Mesenchymal stem cell (in vitro differentiated cells and primary cell): ENCODE measurements around the gene INAFM1.

Source experiments
- DNase-seq: peaks from one replicate; pipeline ENCODE4 v3.0.0-alpha.2; 2013
- H2AFZ ChIP-seq: one replicate; pipeline ENCODE4 v1.6.1; 2013; ENCODE audit warnings: low read depth, mild to moderate bottlenecking, control low read depth, inconsistent platforms, low read length, moderate library complexity
- H2AK5ac ChIP-seq: 2 replicates; pipeline ENCODE4 v1.6.1; 2013; ENCODE audit warnings: low read length, moderate library complexity, mild to moderate bottlenecking, inconsistent platforms; ENCODE audit not compliant: severe bottlenecking
- H2BK120ac ChIP-seq: one replicate; pipeline ENCODE4 v1.6.1; 2013; ENCODE audit warnings: low read depth, mild to moderate bottlenecking, inconsistent platforms, low read length, moderate library complexity
- H2BK12ac ChIP-seq, 2 experiments: one replicate each; pipeline ENCODE4 v1.6.1; 2013; ENCODE audit warnings: inconsistent platforms in 2 of 2, low read length in 2 of 2, mild to moderate bottlenecking in 2 of 2, moderate library complexity in 2 of 2, control low read depth in 1 of 2
- H2BK15ac ChIP-seq: one replicate; pipeline ENCODE4 v1.6.1; 2013; ENCODE audit warnings: mild to moderate bottlenecking, low read depth, inconsistent platforms; ENCODE audit not compliant: poor library complexity, severe bottlenecking
- H2BK5ac ChIP-seq: 2 replicates; pipeline ENCODE4 v1.6.1; 2013; ENCODE audit warnings: low read depth, mild to moderate bottlenecking, low read length, control low read depth, inconsistent platforms; ENCODE audit not compliant: poor library complexity, severe bottlenecking
- H3K14ac ChIP-seq, 2 experiments: one replicate each; pipeline ENCODE4 v1.6.1; 2013; ENCODE audit warnings: inconsistent platforms in 2 of 2, low read length in 2 of 2, control low read depth in 1 of 2, mild to moderate bottlenecking in 1 of 2, moderate library complexity in 1 of 2
- H3K18ac ChIP-seq, 2 experiments: one replicate each; pipeline ENCODE4 v1.6.1; 2013; ENCODE audit warnings: inconsistent platforms in 2 of 2, low read length in 2 of 2, control low read depth in 1 of 2, low read depth in 1 of 2, mild to moderate bottlenecking in 1 of 2
- H3K23ac ChIP-seq, 2 experiments: one replicate each; pipeline ENCODE4 v1.6.1; 2013; ENCODE audit warnings: inconsistent platforms in 2 of 2, low read length in 2 of 2, mild to moderate bottlenecking in 2 of 2, moderate library complexity in 2 of 2, control low read depth in 1 of 2
- H3K27ac ChIP-seq: 2 replicates; pipeline ENCODE4 v1.5.1; 2013; ENCODE audit warnings: mild to moderate bottlenecking, moderate library complexity, low read length, control low read depth, inconsistent platforms; ENCODE audit not compliant: poor library complexity, severe bottlenecking
- H3K27me3 ChIP-seq, 2 experiments: 2 replicates each; pipeline versions ENCODE4 v1.6.1 to v1.7.0; 2013; ENCODE audit warnings: low read length in 2 of 2, mild to moderate bottlenecking in 2 of 2, moderate library complexity in 2 of 2, control low read depth in 1 of 2, inconsistent platforms in 1 of 2; ENCODE audit not compliant: control insufficient read depth in 1 of 2, insufficient read depth in 1 of 2
- H3K36me3 ChIP-seq, 2 experiments: 2 replicates each; pipeline versions ENCODE4 v1.6.1 to v1.7.0; 2013; ENCODE audit warnings: low read length in 2 of 2, control low read depth in 1 of 2, inconsistent platforms in 1 of 2, low read depth in 1 of 2, mild to moderate bottlenecking in 1 of 2; ENCODE audit not compliant: insufficient read depth in 2 of 2, control insufficient read depth in 1 of 2
- H3K4ac ChIP-seq, 2 experiments: one replicate each; pipeline ENCODE4 v1.6.1; 2013; ENCODE audit warnings: inconsistent platforms in 2 of 2, low read length in 2 of 2, mild to moderate bottlenecking in 2 of 2, moderate library complexity in 2 of 2, control low read depth in 1 of 2, low read depth in 1 of 2
- H3K4me1 ChIP-seq: 2 replicates; pipeline ENCODE4 v1.6.1; 2013; ENCODE audit warnings: low read depth, low read length, control low read depth; ENCODE audit not compliant: control insufficient read depth, insufficient read depth
- H3K4me2 ChIP-seq: 2 replicates; pipeline ENCODE4 v1.6.1; 2013; ENCODE audit warnings: low read length, mild to moderate bottlenecking, inconsistent platforms; ENCODE audit not compliant: poor library complexity, severe bottlenecking
- H3K4me3 ChIP-seq, 2 experiments: 2 replicates each; pipeline versions ENCODE4 v1.5.1 to v1.7.0; 2013; ENCODE audit warnings: low read length in 2 of 2, mild to moderate bottlenecking in 2 of 2, control low read depth in 1 of 2, low read depth in 1 of 2; ENCODE audit not compliant: insufficient read depth in 1 of 2
- H3K79me1 ChIP-seq: replicated peaks from 2 replicates; pipeline ENCODE4 v1.6.1; 2013; ENCODE audit warnings: mild to moderate bottlenecking, control low read depth, low read length, inconsistent platforms; ENCODE audit not compliant: poor library complexity, severe bottlenecking
- H3K9ac ChIP-seq: 2 replicates; pipeline ENCODE4 v1.7.0; 2013; ENCODE audit warnings: mild to moderate bottlenecking, low read length, moderate library complexity
- H3K9me3 ChIP-seq: 2 replicates; pipeline ENCODE4 v1.7.0; 2013; ENCODE audit warnings: mild to moderate bottlenecking, low read length; ENCODE audit not compliant: control insufficient read depth
- H4K8ac ChIP-seq: one replicate; pipeline ENCODE4 v1.6.1; 2013; ENCODE audit warnings: inconsistent platforms, mild to moderate bottlenecking, low read length, moderate library complexity
- H4K91ac ChIP-seq: one replicate; pipeline ENCODE4 v1.6.1; 2013; ENCODE audit warnings: mild to moderate bottlenecking, low read length, inconsistent platforms
- WGBS: methylation state at CpG from one replicate; pipeline ENCODE4 v1.1.7; 2013; ENCODE audit warnings: mixed read lengths; 5-methylcytosine and 5-hydroxymethylcytosine counted together

Gene INAFM1

DNA sequence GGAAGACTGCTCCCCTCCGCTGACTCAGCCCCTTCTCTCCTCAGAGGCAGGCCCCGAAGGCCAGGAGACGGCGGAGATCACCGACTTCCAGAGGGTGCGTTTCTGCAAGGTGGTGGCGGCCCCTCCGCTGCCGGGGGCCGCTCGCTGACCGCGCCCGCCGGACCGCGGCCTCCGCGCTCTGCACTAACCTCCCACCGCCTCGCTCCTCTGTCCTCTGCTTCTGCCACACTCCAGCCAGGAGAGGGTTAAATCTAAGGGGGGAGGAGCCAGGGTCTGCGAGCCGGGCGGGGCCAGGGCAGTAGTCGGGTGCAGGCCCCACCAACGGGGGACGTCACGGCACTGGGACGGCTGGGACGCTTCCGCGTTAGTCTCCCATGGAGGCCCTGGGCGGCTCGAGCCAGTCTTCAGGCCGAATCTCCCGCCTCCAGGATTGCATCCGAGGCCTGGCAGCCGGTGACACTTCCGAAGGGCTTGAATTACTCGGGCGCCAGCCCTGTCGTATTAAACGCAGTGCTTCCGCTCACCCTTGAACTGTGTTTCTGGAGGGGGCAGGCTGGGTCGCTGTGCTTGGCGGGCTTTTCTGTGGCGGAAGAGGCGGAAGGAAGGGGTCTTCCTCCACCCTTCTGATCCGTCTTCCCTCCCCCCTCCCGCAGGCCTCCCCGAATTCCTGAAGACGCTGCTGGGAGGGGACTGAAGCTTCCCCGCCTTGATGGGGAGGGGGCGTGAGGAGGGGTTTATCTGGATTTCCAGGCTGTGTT is 1.2 kb upstream of the INAFM1 start:
- Histone ChIP-seq H3K14ac (peak overlapping the region; percentile 76 to 87), H3K79me1 (peaks cover 27% of the 10 kb centered on the region), H3K23ac (peak overlapping the region in 1 of 2 experiments; percentile 64), H2AFZ (peak overlapping the region; percentile 72), H2BK15ac (peak overlapping the region; percentile 61), H3K27ac (peak overlapping the region; percentile 99), H3K18ac (peak overlapping the region; percentile 96 to 97), H3K9me3 (no peaks in the 10 kb centered on the region), H3K9ac (peak overlapping the region; percentile 93), H2BK120ac (peak overlapping the region; percentile 82), H4K91ac (peak overlapping the region; percentile 83), H3K4me3 (peak overlapping the region; percentile 69 to 83), H2BK5ac (peak overlapping the region; percentile 89), H2BK12ac (peak overlapping the region; percentile 28 to 68), H4K8ac (peak overlapping the region; percentile 97), H3K4me2 (peak overlapping the region; percentile 88), H3K4me1 (peaks cover 17% of the 10 kb centered on the region), H3K36me3 (peaks cover 22 to 41% of the 10 kb centered on the region in 2 experiments), H3K27me3 (no peaks in the 10 kb centered on the region), H3K4ac (peak overlapping the region; percentile 84 to 93), H2AK5ac (peak overlapping the region; percentile 91)
- 1% methylated on average over 31 of the region's 54 CpGs for WGBS
- DNase-seq, result peak; percentile 97

DNA sequence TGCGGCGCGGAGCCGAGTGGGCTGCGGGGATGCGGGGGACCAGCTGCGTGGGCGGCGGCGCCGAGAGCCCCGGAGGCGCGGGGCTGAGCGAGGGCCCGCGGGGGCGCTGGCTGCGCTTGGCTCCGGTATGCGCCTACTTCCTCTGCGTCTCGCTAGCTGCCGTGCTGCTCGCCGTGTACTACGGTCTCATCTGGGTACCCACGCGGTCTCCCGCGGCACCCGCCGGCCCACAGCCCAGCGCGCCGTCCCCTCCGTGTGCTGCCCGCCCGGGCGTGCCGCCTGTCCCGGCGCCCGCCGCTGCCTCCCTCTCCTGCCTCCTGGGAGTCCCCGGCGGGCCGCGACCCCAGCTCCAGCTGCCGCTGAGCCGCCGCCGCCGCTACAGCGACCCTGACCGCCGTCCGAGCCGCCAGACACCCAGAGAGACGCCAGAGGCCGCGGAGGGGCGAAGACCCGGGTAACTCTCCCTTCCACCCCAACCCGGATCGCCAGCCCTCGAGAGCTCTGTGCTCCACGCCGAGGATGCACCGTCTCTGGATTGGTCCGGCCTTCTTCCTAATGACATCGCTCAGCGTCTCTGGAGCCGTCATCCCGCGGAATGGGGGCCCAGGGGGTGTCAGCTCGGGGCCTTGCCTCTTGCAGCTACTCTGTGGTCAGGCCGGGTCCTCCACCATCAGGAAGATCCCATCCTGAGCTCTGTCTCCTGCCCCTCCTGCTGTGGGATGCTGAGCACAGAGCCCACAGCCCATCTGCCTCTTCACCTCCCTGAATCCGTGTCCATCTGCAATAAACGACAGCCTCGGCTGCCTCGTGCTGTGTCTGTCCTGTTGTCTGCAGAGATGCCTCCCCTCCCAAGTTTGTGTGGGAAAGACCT is 441 bp downstream of the INAFM1 start:
- Histone ChIP-seq H3K23ac (peak overlapping the region in 1 of 2 experiments; percentile 64), H3K4me3 (peak overlapping the region; percentile 65 to 69), H3K9me3 (no peaks in the 10 kb centered on the region), H3K4ac (peak overlapping the region; percentile 24 to 76), H3K9ac (peak overlapping the region; percentile 67), H4K8ac (peak overlapping the region; percentile 38), H3K27ac (no peak overlapping the region), H3K79me1 (peaks cover 22% of the 10 kb centered on the region), H3K4me2 (peak overlapping the region; percentile 82), H3K27me3 (no peaks in the 10 kb centered on the region), H2BK15ac (peak overlapping the region; percentile 37), H2BK5ac (no peak overlapping the region), H3K18ac (peak overlapping the region; percentile 42 to 74), H2AK5ac (no peak overlapping the region), H3K4me1 (peaks cover 17% of the 10 kb centered on the region), H2AFZ (no peak overlapping the region), H2BK120ac (peak overlapping the region; percentile 68), H3K36me3 (peaks cover 18 to 30% of the 10 kb centered on the region in 2 experiments), H3K14ac (peak overlapping the region in 1 of 2 experiments; percentile 78), H2BK12ac (peak overlapping the region in 1 of 2 experiments; percentile 60), H4K91ac (peak overlapping the region; percentile 21)
- DNase-seq, result peak; percentile 48
- WGBS, result 7% methylated on average over 58 of the region's 82 CpGs

DNA sequence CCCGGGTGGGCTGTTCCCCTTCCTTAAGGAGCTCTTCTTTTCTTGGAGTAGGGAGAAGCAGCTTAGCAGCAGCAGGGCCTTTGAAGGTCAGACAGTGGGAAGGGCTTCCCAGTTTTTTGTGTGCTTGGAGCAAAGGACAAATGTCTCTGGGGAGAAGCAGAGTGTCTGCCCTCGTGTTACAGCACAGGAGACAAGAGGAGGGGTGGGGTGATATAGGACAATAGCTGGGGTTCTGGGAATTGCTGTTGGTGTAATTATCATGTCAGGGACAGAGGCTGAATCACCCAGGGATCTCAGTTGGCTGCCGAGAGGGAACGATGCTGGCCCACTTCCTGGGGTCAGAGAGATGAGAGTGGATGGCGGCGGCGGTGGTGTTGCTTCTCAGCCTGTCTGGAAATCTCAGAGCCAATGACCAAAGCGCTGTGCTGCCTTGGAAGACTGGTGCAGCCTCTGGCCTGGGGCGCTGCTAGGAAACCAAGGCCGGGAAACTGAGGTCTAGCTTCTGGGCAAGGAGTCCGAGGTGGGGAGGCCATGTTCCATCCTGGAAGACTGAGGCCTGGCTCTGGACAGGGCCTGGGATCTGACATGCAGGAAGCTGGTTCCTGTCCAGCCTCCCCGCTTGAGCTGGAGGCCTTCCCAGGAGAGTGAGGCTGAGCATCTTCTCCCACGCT is 1.2 kb downstream of the INAFM1 start:
- WGBS, result 72% methylated on average over 12 of the region's 13 CpGs
- Histone ChIP-seq H2AFZ (no peak overlapping the region), H3K9ac (peak overlapping the region; percentile 67), H2BK5ac (no peak overlapping the region), H3K14ac (no peak overlapping the region), H4K8ac (peak overlapping the region; percentile 52), H3K36me3 (peaks cover 10 to 22% of the 10 kb centered on the region in 2 experiments), H4K91ac (no peak overlapping the region), H3K79me1 (peaks cover 16% of the 10 kb centered on the region), H3K27ac (no peak overlapping the region), H3K23ac (no peak overlapping the region), H3K4ac (no peak overlapping the region), H2AK5ac (no peak overlapping the region), H2BK120ac (no peak overlapping the region), H3K4me3 (peak overlapping the region in 1 of 2 experiments; percentile 69), H3K9me3 (no peaks in the 10 kb centered on the region), H2BK15ac (no peak overlapping the region), H3K4me2 (no peak overlapping the region), H3K4me1 (peaks cover 17% of the 10 kb centered on the region), H2BK12ac (peak overlapping the region in 1 of 2 experiments; percentile 33), H3K27me3 (no peaks in the 10 kb centered on the region), H3K18ac (no peak overlapping the region)
- DNase-seq, result peak; percentile 64
